KOPT-K1 (cell line): ENCODE results near the gene GRK6.

ENCODE experiments used
- H3K27ac ChIP-seq: fragments of 200-600 bp; sonication (generic); 2 replicates; pipeline ENCODE4 v1.5.1; 2016; ENCODE audit warnings: antibody characterized with exemption, mild to moderate bottlenecking, low read depth, low read length; ENCODE audit not compliant: poor library complexity, severe bottlenecking
- H3K36me3 ChIP-seq: fragments of 200-600 bp; sonication (generic); 2 replicates; pipeline ENCODE4 v1.5.1; 2017; ENCODE audit warnings: antibody characterized with exemption, mild to moderate bottlenecking, low read length, moderate library complexity; ENCODE audit not compliant: insufficient read depth
- H3K9me3 ChIP-seq: fragments of 200-600 bp; sonication (generic); 2 replicates; pipeline ENCODE4 v1.5.1; 2017; ENCODE audit warnings: antibody characterized with exemption, low read length, mild to moderate bottlenecking; ENCODE audit not compliant: insufficient read depth, poor library complexity, severe bottlenecking

Gene GRK6

GRCh38 chr5:177457852-177458681, 31.6 kb downstream of the GRK6 start:
- no peak overlapping the region for H3K27ac ChIP-seq
- no peaks in the 10 kb centered on the region for H3K9me3 ChIP-seq
- H3K36me3 ChIP-seq = peaks cover 37% of the 10 kb centered on the region

DNA sequence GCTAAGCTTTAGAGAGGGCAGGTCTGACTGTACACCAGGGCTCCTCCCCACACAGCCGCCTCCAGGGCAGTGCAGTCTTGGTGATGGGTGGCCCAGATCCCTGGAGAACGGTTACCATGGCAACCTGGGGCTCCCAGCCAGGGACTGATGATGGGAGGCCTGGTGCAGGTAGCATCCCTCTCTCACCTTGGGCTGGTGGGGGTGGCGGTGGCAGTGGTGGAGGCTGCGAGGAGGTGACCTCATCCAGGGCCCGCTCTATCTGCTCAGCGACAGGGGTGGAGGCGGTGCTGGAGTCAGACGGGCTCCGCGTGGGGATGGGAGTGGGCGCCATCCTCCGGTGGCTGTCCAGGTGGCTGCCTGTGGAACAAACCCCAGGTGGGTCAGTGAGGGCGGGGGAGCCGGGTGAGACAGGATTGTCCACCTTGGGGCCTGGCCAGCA, 32.5 kb downstream of the GRK6 start:
- Histone ChIP-seq H3K9me3 (no peaks in the 10 kb centered on the region), H3K27ac (no peak overlapping the region), H3K36me3 (peaks cover 42% of the 10 kb centered on the region)

- Histone ChIP-seq H3K27ac (no peak overlapping the region), H3K36me3 (peaks cover 42% of the 10 kb centered on the region), H3K9me3 (no peaks in the 10 kb centered on the region)
Measured at GRCh38 chr5:177459357-177459756, 32.9 kb downstream of the GRK6 start.

- Histone ChIP-seq H3K9me3 (no peaks in the 10 kb centered on the region), H3K27ac (no peak overlapping the region), H3K36me3 (peaks cover 43% of the 10 kb centered on the region)
Measured at GRCh38 chr5:177459819-177460628, 33.5 kb downstream of the GRK6 start.

DNA sequence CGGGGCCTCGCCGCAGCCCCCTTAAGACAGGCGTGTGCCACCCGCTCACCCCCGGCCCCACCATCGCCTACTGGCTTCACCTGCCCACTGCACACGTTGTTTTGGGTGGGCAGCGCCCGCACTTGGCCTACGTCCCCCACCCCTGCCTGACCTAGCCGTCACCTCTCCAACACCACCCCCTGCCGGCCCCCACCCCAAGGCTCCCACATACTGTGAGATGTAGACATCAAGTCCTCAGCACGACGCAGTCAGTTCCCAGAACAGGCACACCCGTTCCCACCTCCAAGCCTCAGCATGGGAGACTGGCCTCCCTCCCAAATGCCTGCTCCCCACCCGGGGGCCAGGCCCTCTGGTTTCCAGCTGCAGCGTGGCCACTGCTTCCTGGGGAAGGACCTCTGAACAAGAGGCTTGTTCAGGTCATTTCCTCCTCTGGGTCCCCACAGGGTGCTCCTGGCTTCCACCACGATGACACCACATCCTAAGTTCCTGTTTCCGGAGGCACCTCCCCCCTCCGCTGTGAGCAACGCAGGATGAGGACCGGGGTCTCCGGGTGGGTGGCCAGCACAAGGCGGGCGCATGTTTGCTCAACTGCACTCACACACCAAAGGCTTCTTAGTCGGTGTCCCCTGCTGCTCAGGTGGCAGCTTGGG, 35.7 kb downstream of the GRK6 start:
- H3K27ac ChIP-seq = no peak overlapping the region
- peaks cover 59% of the 10 kb centered on the region for H3K36me3 ChIP-seq
- no peaks in the 10 kb centered on the region for H3K9me3 ChIP-seq

GRCh38 chr5:177465044-177465443, 38.6 kb downstream of the GRK6 start:
- Histone ChIP-seq H3K27ac (no peak overlapping the region), H3K36me3 (peaks cover 51% of the 10 kb centered on the region), H3K9me3 (no peaks in the 10 kb centered on the region)

GRCh38 chr5:177466861-177467260, 40.4 kb downstream of the GRK6 start:
- no peaks in the 10 kb centered on the region for H3K9me3 ChIP-seq
- peaks cover 46% of the 10 kb centered on the region for H3K36me3 ChIP-seq
- H3K27ac ChIP-seq = no peak overlapping the region

DNA sequence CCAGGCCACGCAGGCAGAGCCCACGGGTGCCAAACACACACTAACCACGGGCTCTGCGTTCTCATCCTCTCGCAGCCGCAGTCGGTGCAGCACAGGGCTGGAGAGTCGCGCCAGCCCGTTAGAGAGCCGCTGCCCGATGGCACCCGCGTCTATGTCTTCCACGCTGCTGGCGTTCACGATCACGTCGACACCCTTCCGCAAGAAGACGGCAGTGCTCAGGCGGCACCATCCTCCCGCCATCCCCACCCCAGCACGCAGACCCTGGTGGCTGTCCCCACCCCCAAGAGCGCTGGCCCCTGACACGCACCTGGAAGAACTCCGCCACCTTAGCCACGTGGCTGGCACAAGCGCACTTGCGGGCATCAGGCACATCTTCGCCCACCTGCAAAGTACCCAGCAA, 41.0 kb downstream of the GRK6 start:
- Histone ChIP-seq H3K36me3 (peaks cover 46% of the 10 kb centered on the region), H3K27ac (no peak overlapping the region), H3K9me3 (no peaks in the 10 kb centered on the region)

GRCh38 chr5:177468329-177468684, 41.8 kb downstream of the GRK6 start:
- Histone ChIP-seq H3K27ac (no peak overlapping the region), H3K9me3 (no peaks in the 10 kb centered on the region), H3K36me3 (peaks cover 43% of the 10 kb centered on the region)

DNA sequence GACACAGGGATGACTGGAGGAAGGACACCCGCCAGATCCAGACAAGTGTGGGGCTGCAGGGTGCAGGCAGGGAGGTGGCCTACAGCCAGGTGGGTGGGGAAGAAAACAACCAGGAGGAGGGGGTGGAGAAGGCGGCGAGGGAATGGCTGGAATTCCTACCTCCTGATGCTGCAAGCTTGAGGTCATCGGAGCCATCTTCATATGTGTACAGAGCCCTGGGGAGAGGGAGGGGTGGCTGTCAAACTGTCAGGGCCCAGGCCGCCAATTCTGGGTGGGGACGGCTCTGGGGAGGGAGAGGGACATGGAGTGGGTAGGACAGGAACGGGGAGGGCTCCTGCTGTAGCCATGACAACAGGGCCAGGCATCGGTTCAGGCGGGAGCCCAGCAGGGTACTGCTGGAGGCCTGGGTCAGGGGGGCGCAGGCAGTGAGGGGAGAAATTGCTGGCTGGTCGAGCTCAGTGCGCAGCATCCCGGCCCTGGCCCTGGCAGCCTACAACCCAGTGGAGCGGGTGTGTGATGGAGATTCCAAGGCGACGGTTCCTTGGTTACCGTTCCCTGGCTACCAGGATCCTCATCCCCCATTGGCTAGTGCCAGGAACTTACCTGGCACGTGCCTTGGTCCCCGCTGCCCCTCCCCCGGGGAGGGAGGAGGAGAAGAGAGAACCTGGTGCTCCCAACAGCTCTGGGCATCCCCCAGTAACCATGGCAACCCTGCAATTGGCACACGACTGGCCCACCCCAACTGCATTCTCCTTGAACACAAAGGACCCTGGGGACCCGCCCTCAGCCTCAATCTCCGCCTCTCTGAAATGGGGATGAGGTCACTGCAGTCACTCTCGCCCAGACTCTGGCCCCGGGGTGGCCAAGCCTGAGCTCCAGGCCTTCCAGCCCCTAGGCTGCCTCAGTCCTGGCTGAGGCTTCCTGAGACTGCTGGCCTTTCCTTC, 42.5 kb downstream of the GRK6 start:
- no peaks in the 10 kb centered on the region for H3K9me3 ChIP-seq
- peaks cover 40% of the 10 kb centered on the region for H3K36me3 ChIP-seq
- H3K27ac ChIP-seq = no peak overlapping the region

DNA sequence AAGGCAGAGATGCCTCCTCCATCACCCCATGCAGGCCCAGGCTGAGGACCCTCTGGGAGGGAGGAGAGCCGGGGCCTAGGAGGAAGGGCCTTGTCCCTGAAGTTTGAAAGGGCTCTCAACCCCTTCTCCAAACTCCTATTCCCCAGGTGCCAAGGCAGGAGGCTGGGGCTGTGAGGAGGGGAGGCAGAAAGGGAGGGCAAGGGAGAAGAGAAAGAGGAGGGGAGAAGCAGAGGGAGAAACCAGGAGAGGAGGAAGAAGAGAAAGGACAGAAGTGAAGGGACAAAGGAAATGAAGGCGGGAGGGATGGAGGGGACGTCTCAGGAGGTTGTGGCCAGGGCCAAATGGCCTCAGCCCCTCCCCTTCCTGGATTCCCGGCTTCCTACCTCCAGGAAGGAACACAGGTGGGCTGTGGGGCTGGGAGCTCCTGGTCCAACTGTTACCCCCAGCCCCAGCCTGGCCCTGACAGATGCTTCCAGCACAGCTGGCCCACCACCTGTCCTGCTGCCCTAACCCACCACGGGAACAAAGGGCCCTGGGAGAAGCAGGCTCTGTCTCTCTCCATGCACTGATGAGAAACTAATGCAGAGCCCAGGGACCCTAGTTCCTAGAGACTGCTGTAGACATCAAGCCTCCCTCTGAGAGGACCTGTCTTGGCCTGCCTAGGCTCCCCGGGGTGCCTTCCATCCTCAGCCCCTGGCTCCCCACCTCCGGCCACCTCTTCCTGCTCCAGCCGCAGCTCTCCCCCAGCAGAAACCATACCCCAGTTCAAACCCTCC, 43.5 kb downstream of the GRK6 start:
- Histone ChIP-seq H3K27ac (no peak overlapping the region), H3K36me3 (peaks cover 40% of the 10 kb centered on the region), H3K9me3 (no peaks in the 10 kb centered on the region)

- no peaks in the 10 kb centered on the region for H3K9me3 ChIP-seq
- no peak overlapping the region for H3K27ac ChIP-seq
- peaks cover 30% of the 10 kb centered on the region for H3K36me3 ChIP-seq
Measured at GRCh38 chr5:177470759-177471536, 44.5 kb downstream of the GRK6 start.

DNA sequence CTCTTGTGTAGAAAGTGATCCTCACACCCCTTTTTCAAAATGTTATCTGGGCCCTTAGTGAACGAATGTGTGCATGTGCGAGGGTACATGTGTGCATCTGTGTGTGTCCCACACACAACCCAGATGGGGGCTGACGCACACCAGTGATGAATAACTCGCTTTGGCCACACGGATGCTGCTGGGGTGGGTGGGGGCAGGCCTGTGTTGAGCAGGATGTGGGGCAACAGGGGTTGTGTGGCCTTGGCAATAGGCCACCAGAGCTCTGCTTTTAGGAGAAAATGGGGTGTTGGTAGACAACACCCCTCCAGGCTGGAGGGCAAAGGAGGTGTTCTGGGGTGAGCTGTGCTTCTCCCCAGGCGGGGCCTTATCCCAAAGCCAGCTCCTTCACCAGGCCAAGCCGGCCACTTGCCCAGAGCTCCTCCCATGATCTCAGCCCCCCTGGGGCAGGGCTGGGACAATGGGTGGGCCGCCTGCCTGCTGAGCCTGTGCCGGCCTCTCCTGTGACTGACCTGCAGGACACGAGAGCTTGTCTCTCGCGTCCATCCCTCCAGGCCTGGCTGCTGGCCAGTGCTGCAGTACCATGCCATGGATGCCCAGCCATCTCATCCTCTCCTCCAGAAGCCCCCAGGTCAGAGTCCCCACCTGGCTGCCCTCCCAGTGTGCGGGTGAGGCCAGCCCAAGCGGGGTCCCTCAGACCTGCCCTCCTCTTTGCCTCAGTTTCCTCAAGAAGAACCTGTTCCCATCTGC, 45.3 kb downstream of the GRK6 start:
- Histone ChIP-seq H3K36me3 (peaks cover 22% of the 10 kb centered on the region), H3K9me3 (no peaks in the 10 kb centered on the region), H3K27ac (no peak overlapping the region)
